SK-N-SH (cell line): ENCODE results near the gene TERF2IP. TPM values are rescaled to one million over a fixed set of nuclear protein-coding genes. Genes with fewer than 3 reads are reported as not detected.
A peak's percentile ranks its signal among the peaks of the same experiment; 100 is the strongest.

ENCODE experiments used
- CTCF ChIA-PET: fragments of 300-600, 350-600 bp; formaldehyde crosslinking; extraction: SDS; loops from one replicate; lab custom pipeline; 2021; lab: Yijun Ruan, JAX
- POLR2A ChIA-PET: fragments of 350-600 bp; sonication (Branson Sonifier 250); formaldehyde crosslinking; extraction: SDS; loops from one replicate; lab custom pipeline; 2020; ENCODE audit warnings: antibody characterized with exemption, inconsistent platforms; lab: Yijun Ruan, JAX
- DNase-seq: peaks from one replicate; pipeline ENCODE4 v3.0.0; 2012
- H2AFZ ChIP-seq: fragments of 200-600 bp; sonication (generic); 2 replicates; pipeline ENCODE4 v1.8.1; 2016; ENCODE audit warnings: antibody characterized with exemption, mild to moderate bottlenecking, low read depth
- H3F3A ChIP-seq: fragments of 200-600 bp; sonication (generic); replicated peaks from 2 replicates; pipeline ENCODE3; 2016; ENCODE audit warnings: antibody characterized with exemption, mild to moderate bottlenecking; ENCODE audit not compliant: insufficient read depth
- H3K27ac ChIP-seq, 2 experiments: fragments of 200-500 bp in 1 of 2; fragments of 200-600 bp in 1 of 2; sonication (Bioruptor generic) in 1 of 2; sonication (generic), shearing (Covaris generic) in 1 of 2; 2 replicates each; pipeline versions ENCODE4 v1.5.1 to v1.6.1; 2014 to 2016; ENCODE audit warnings: low read depth in 2 of 2, inconsistent platforms in 1 of 2, low read length in 1 of 2, mild to moderate bottlenecking in 1 of 2, mixed read lengths in 1 of 2
- H3K27me3 ChIP-seq: fragments of 200-600 bp; sonication (generic), shearing (Covaris generic); 2 replicates; pipeline ENCODE4 v1.6.1; 2016; ENCODE audit warnings: mixed run types; ENCODE audit not compliant: insufficient read depth
- H3K36me3 ChIP-seq, 2 experiments: fragments of 200-500 bp in 1 of 2; fragments of 200-600 bp in 1 of 2; sonication (Bioruptor generic) in 1 of 2; sonication (generic) in 1 of 2; replicated peaks in 1 of 2; 2 replicates each; pipeline versions ENCODE3 to v1.5.1; 2014 to 2016; ENCODE audit warnings: low read length in 1 of 2, mild to moderate bottlenecking in 1 of 2; ENCODE audit not compliant: insufficient read depth in 2 of 2, control insufficient read depth in 1 of 2
- H3K4me1 ChIP-seq, 2 experiments: fragments of 200-500 bp in 1 of 2; fragments of 200-600 bp in 1 of 2; sonication (Bioruptor generic) in 1 of 2; sonication (generic), shearing (Covaris generic) in 1 of 2; 2 replicates each; pipeline versions ENCODE4 v1.5.1 to v1.6.1; 2014 to 2016; ENCODE audit warnings: low read depth in 1 of 2, low read length in 1 of 2, mixed run types in 1 of 2; ENCODE audit not compliant: insufficient read depth in 2 of 2, control insufficient read depth in 1 of 2
- H3K4me2 ChIP-seq: fragments of 200-600 bp; sonication (generic), shearing (Covaris generic); 2 replicates; pipeline ENCODE4 v1.6.1; 2017; ENCODE audit warnings: mixed run types
- H3K4me3 ChIP-seq, 2 experiments: fragments of 200-500 bp in 1 of 2; fragments of 200-600 bp in 1 of 2; sonication (Bioruptor generic) in 1 of 2; sonication (generic), shearing (Covaris generic) in 1 of 2; 2 replicates each; pipeline versions ENCODE4 v1.5.1 to v1.8.1; 2014 to 2016; ENCODE audit warnings: low read depth in 2 of 2, inconsistent platforms in 1 of 2, low read length in 1 of 2, mild to moderate bottlenecking in 1 of 2, mixed read lengths in 1 of 2, moderate library complexity in 1 of 2
- H3K79me2 ChIP-seq: fragments of 200-600 bp; sonication (generic); 2 replicates; pipeline ENCODE4 v1.8.1; 2017; ENCODE audit warnings: mild to moderate bottlenecking; ENCODE audit not compliant: insufficient read depth
- H3K9ac ChIP-seq: fragments of 200-600 bp; sonication (generic); 2 replicates; pipeline ENCODE4 v1.6.1; 2017; ENCODE audit warnings: mixed run types
- H3K9me2 ChIP-seq: fragments of 200-600 bp; sonication (generic); 2 replicates; pipeline ENCODE4 v1.6.1; 2017; ENCODE audit warnings: mixed run types
- H3K9me3 ChIP-seq: fragments of 200-600 bp; sonication (generic); 2 replicates; pipeline ENCODE4 v1.6.1; 2017; ENCODE audit warnings: mixed run types, mild to moderate bottlenecking, moderate library complexity
- H4K20me1 ChIP-seq: fragments of 200-600 bp; sonication (generic); 2 replicates; pipeline ENCODE4 v1.6.1; 2017; ENCODE audit warnings: mild to moderate bottlenecking, mixed run types; ENCODE audit not compliant: insufficient read depth
- ELF1 ChIP-seq: IDR thresholded peaks from 2 replicates; pipeline ENCODE4 v1.4.0; 2012
- EP300 ChIP-seq, 2 experiments: IDR thresholded peaks; 2 replicates each; pipeline versions ENCODE4 v1.4.0 to v1.6.1; 2012; ENCODE audit warnings: borderline replicate concordance in 1 of 2, low read depth in 1 of 2, low read length in 1 of 2
- EZH2phosphoT487 ChIP-seq: fragments of 200-600 bp; sonication (generic); IDR thresholded peaks from 2 replicates; pipeline ENCODE4 v1.6.1; 2017; ENCODE audit warnings: low read depth, mixed run types, mild to moderate bottlenecking, antibody characterized with exemption, moderate library complexity, borderline replicate concordance
- FOXM1 ChIP-seq: IDR thresholded peaks from 2 replicates; pipeline ENCODE4 v1.4.0; 2012; ENCODE audit warnings: low read depth, mild to moderate bottlenecking
- IRF3 ChIP-seq: fragments of 150-350 bp; IDR thresholded peaks from 2 replicates; pipeline ENCODE4 v1.6.1; 2016; ENCODE audit warnings: mild to moderate bottlenecking, low read depth, low read length
- JUND ChIP-seq: IDR thresholded peaks from 2 replicates; pipeline ENCODE4 v1.4.0; 2012
- MXI1 ChIP-seq: IDR thresholded peaks from 2 replicates; pipeline ENCODE4 v1.6.1; 2012; ENCODE audit warnings: mild to moderate bottlenecking, low read depth, low read length, improper control_type of control experiment
- NRF1 ChIP-seq: IDR thresholded peaks from 2 replicates; pipeline ENCODE4 v1.6.1; 2012; ENCODE audit warnings: low read depth, mild to moderate bottlenecking, low read length
- POLR2AphosphoS5 ChIP-seq: IDR thresholded peaks from 2 replicates; pipeline ENCODE4 v1.6.1; 2012; ENCODE audit warnings: low read depth, low read length
- RAD21 ChIP-seq: IDR thresholded peaks from 2 replicates; pipeline ENCODE4 v1.6.1; 2012; ENCODE audit warnings: mild to moderate bottlenecking, low read length
- RXRA ChIP-seq: IDR thresholded peaks from 2 replicates; pipeline ENCODE4 v1.4.0; 2012; ENCODE audit warnings: low read depth, mild to moderate bottlenecking, borderline replicate concordance
- SMC3 ChIP-seq: IDR thresholded peaks from 2 replicates; pipeline ENCODE4 v1.6.1; 2012; ENCODE audit warnings: low read depth, low read length, improper control_type of control experiment
- TCF12 ChIP-seq: IDR thresholded peaks from 2 replicates; pipeline ENCODE4 v1.4.0; 2012
- TEAD4 ChIP-seq: IDR thresholded peaks from 2 replicates; pipeline ENCODE4 v1.4.0; 2012; ENCODE audit warnings: mild to moderate bottlenecking, borderline replicate concordance; ENCODE audit not compliant: insufficient read depth
- YY1 ChIP-seq: IDR thresholded peaks from 2 replicates; pipeline ENCODE4 v1.4.0; 2012; ENCODE audit warnings: low read depth, mild to moderate bottlenecking
- ZBTB33 ChIP-seq: IDR thresholded peaks from 2 replicates; pipeline ENCODE4 v1.4.0; 2012; ENCODE audit warnings: low read depth, borderline replicate concordance
- WGBS: methylation state at CpG from one replicate; pipeline ENCODE4 v1.1.6; 2017; ENCODE audit warnings: low lambda C conversion rate; 5-methylcytosine and 5-hydroxymethylcytosine counted together
- polyA plus RNA-seq, 3 experiments: library from polyadenylated mRNA; depleted of rRNA; stranded (reverse); fragments of >200 nt; gene quantifications; 2 replicates each; pipeline ENCODE4 v1.2.3, GENCODE V29; 2012
- TF ChIP-seq, protein P1 (sequence below): fragments of 200-600 bp; sonication (generic); IDR thresholded peaks from 2 replicates; pipeline ENCODE4 v1.6.1; 2017; ENCODE audit warnings: antibody characterized with exemption, mild to moderate bottlenecking, moderate library complexity
- TF ChIP-seq, protein P2 (sequence below): IDR thresholded peaks from 2 replicates; pipeline ENCODE4 v1.6.1; 2012; ENCODE audit warnings: mild to moderate bottlenecking, low read depth, low read length, moderate library complexity
- TF ChIP-seq, protein P3 (sequence below): IDR thresholded peaks from 2 replicates; pipeline ENCODE4 v1.4.0; 2012; ENCODE audit warnings: low read depth

TERF2IP gene
- polyA plus RNA-seq, 1 of the 3 experiments (the other 2 are of a cell fraction), result 32.0 TPM

DNA sequence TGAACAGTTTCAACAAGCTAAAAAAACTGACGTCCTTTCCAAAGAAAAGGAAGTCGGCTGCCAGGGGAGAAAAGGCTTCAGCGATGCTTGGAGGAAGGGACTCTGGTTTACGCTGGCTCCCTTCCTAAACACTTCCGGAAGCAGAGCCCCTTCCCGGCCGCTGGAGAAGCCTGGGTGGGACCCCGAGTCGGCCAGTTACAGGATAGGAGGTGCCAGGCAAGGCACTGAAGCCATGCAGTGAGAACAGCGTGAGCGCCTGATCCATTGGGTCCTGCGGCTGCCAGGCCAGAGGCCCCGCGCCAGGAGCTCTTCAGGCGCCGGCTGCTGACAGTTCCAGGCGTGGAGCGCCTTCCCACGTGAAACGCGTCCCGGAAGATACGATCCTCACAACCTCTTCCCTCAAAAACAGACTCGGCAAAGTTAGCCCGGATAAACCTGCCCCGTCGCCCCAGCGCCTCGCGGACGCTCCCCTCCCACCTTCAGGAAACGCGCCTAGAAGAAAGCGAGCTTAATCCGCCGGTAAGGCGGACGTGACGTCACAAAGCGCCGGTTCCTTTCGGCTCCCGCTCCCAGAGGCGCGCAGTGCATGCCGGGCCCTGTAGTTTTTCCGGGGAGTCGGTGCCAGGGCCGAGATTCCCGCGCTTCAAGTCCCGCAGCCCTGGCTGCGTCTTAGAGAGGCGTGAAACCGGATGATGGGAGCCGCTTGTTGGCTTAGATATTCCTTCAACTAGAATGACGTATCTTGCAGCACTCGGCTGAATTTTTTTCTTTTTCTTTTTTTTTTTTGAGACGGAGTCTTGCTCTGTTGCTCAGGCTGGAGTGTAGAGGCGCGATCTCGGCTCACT lies 24.6 kb upstream of the TERF2IP start, which contains the start of gene ADAT1 (continued):
- TF ChIP-seq, protein P1, sequence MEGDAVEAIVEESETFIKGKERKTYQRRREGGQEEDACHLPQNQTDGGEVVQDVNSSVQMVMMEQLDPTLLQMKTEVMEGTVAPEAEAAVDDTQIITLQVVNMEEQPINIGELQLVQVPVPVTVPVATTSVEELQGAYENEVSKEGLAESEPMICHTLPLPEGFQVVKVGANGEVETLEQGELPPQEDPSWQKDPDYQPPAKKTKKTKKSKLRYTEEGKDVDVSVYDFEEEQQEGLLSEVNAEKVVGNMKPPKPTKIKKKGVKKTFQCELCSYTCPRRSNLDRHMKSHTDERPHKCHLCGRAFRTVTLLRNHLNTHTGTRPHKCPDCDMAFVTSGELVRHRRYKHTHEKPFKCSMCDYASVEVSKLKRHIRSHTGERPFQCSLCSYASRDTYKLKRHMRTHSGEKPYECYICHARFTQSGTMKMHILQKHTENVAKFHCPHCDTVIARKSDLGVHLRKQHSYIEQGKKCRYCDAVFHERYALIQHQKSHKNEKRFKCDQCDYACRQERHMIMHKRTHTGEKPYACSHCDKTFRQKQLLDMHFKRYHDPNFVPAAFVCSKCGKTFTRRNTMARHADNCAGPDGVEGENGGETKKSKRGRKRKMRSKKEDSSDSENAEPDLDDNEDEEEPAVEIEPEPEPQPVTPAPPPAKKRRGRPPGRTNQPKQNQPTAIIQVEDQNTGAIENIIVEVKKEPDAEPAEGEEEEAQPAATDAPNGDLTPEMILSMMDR, result no peak
- TF ChIP-seq JUND, result no peak
- TF ChIP-seq TCF12, result no peak
- no peak for TF ChIP-seq EP300 (IDR thresholded peaks at IDR 0.05; ENCODE audit: borderline replicate concordance in 1 of 2, low read depth in 1 of 2, low read length in 1 of 2)
- TF ChIP-seq FOXM1, result no peak
- TF ChIP-seq ELF1, result peak; percentile 88
- peak; percentile 96 for TF ChIP-seq ZBTB33
- TF ChIP-seq SMC3, result no peak
- no peak for TF ChIP-seq NRF1

- WGBS, result 72% methylated on average over 4 of the region's 4 CpGs
- no peaks in the 10 kb centered on the region for H3K9me3 ChIP-seq
- no peak overlapping the region for H2AFZ ChIP-seq
- ChIA-PET CTCF (no interaction called here), POLR2A (no interaction called here)
- peak overlapping the region in 1 of 2 experiments; percentile 20; a peak in 2 of 4 replicates for H3K27ac ChIP-seq
- H3K9me2 ChIP-seq, result no peaks in the 10 kb centered on the region
- DNase-seq, result no peak
- no peak overlapping the region for H3K4me3 ChIP-seq
- peaks cover 16% of the 10 kb centered on the region for H3F3A ChIP-seq
- H3K79me2 ChIP-seq, result peaks cover 21% of the 10 kb centered on the region
- no peak overlapping the region for H3K4me2 ChIP-seq
- H3K9ac ChIP-seq, result no peak overlapping the region
- no peaks in the 10 kb centered on the region for H4K20me1 ChIP-seq
- peaks cover 24 to 49% of the 10 kb centered on the region in 2 experiments for H3K36me3 ChIP-seq
- H3K27me3 ChIP-seq, result no peaks in the 10 kb centered on the region
- H3K4me1 ChIP-seq, result peaks cover 6 to 14% of the 10 kb centered on the region in 2 experiments; a peak in 3 of 4 replicates
- no peak for TF ChIP-seq TEAD4
- no peak for TF ChIP-seq YY1
- no peak for TF ChIP-seq RXRA
- no peak for TF ChIP-seq EZH2phosphoT487
- TF ChIP-seq POLR2AphosphoS5, result no peak
- TF ChIP-seq RAD21, result no peak
- TF ChIP-seq, protein P2, sequence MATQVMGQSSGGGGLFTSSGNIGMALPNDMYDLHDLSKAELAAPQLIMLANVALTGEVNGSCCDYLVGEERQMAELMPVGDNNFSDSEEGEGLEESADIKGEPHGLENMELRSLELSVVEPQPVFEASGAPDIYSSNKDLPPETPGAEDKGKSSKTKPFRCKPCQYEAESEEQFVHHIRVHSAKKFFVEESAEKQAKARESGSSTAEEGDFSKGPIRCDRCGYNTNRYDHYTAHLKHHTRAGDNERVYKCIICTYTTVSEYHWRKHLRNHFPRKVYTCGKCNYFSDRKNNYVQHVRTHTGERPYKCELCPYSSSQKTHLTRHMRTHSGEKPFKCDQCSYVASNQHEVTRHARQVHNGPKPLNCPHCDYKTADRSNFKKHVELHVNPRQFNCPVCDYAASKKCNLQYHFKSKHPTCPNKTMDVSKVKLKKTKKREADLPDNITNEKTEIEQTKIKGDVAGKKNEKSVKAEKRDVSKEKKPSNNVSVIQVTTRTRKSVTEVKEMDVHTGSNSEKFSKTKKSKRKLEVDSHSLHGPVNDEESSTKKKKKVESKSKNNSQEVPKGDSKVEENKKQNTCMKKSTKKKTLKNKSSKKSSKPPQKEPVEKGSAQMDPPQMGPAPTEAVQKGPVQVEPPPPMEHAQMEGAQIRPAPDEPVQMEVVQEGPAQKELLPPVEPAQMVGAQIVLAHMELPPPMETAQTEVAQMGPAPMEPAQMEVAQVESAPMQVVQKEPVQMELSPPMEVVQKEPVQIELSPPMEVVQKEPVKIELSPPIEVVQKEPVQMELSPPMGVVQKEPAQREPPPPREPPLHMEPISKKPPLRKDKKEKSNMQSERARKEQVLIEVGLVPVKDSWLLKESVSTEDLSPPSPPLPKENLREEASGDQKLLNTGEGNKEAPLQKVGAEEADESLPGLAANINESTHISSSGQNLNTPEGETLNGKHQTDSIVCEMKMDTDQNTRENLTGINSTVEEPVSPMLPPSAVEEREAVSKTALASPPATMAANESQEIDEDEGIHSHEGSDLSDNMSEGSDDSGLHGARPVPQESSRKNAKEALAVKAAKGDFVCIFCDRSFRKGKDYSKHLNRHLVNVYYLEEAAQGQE, result no peak
- TF ChIP-seq MXI1, result no peak
- TF ChIP-seq, protein P1, result no peak
- TF ChIP-seq, protein P3, sequence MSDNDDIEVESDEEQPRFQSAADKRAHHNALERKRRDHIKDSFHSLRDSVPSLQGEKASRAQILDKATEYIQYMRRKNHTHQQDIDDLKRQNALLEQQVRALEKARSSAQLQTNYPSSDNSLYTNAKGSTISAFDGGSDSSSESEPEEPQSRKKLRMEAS, result no peak
- TF ChIP-seq IRF3, result no peak
- no peak for TF ChIP-seq EP300 (IDR thresholded peaks at IDR 0.05; ENCODE audit: borderline replicate concordance in 1 of 2, low read depth in 1 of 2, low read length in 1 of 2)
Measured at GRCh38 chr16:75624921-75625334, 22.6 kb upstream of the TERF2IP start.
